Measurements from ENCODE around the gene TMEM200A. TPM values are rescaled to one million over a fixed set of nuclear protein-coding genes. Genes with fewer than 3 reads are reported as not detected.

The TMEM200A gene
- total and polyA plus RNA-seq, 10 donors, result 0.33 to 2.3 (median 1.3) TPM

- H3K27ac ChIP-seq, result no peak overlapping the region
- peaks cover 0 to 48% (median 28%) of the 10 kb centered on the region in 7 donors for H3K27me3 ChIP-seq (replicated peaks in 1 of 7)
- DNase-seq, result no peak
- WGBS, 5 donors, result 86 to 97% (median 89%) methylated on average over 1 of the region's 1 CpG
- no peaks in the 10 kb centered on the region for H3K36me3 ChIP-seq
- H3K4me1 ChIP-seq, result peaks cover 9 to 21% (median 20%) of the 10 kb centered on the region in 6 donors
- TF ChIP-seq POLR2AphosphoS5 (IDR thresholded peaks at IDR 0.05), result no peak
- TF ChIP-seq CTCF (IDR thresholded peaks at IDR 0.05 in 8 of 11, conservative IDR thresholded peaks at IDR 0.05 in 3 of 11), result no peak
- no peak for TF ChIP-seq POLR2A (IDR thresholded peaks at IDR 0.05)
- no peak overlapping the region for H3K4me3 ChIP-seq
- H3K9me3 ChIP-seq, result no peaks in the 10 kb centered on the region
- intact Hi-C loops (cut with DNase I; ENCODE audit: low total_unique reads), result loop anchor here (5.0 kb wide), 1 partner anchor 92 kb away; no protein-coding TSS in a partner anchor
These were observed 4.0 kb downstream of the TMEM200A start for GRCh38 chr6:130369831-130370230.

DNA sequence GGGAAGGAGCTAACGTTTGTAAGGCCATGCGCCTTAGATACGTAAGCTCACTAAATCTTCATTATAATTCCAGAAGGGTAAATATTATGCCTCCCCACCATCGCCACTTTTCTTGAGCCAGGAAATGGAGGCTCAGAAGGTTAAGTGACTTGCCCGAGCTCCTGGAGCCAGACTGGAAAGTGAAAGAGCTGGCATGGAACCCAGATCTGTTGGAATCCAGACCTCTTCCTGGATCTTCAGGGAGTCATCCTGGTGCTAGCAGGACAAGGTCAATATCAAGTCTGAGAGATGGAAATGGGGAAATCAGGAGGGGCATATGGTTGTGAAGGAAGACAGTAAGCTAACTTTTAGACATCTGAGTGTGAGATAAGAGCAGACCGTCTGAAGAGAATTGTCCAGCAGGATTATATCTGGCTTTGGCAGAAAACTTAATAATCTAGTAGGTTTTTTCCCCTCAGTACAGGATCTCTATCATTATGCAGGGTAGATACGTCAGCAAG lies 6.2 kb downstream of the TMEM200A start:
- H3K27me3 ChIP-seq (replicated peaks in 1 of 7), result peaks cover 0 to 27% (median 7%) of the 10 kb centered on the region in 7 donors
- H3K4me3 ChIP-seq, result no peak overlapping the region
- no peaks in the 10 kb centered on the region for H3K36me3 ChIP-seq
- no peak overlapping the region for H3K27ac ChIP-seq
- H3K9me3 ChIP-seq, result no peaks in the 10 kb centered on the region
- DNase-seq, result no peak
- 54 to 76% (median 64%) methylated on average over 7 of the region's 7 CpGs for WGBS, 5 donors
- intact Hi-C loops (cut with DNase I; ENCODE audit: low total_unique reads), result no loop called here
- peaks cover 0 to under 1% (median 0%) of the 10 kb centered on the region in 6 donors for H3K4me1 ChIP-seq
- TF ChIP-seq CTCF (IDR thresholded peaks at IDR 0.05 in 8 of 11, conservative IDR thresholded peaks at IDR 0.05 in 3 of 11) (no peak), POLR2A (IDR thresholded peaks at IDR 0.05) (no peak), POLR2AphosphoS5 (IDR thresholded peaks at IDR 0.05) (no peak)

- no peaks in the 10 kb centered on the region for H3K9me3 ChIP-seq
- H3K36me3 ChIP-seq, result no peaks in the 10 kb centered on the region
- H3K27ac ChIP-seq, result no peak overlapping the region
- peaks cover 0 to 19% (median 7%) of the 10 kb centered on the region in 7 donors for H3K27me3 ChIP-seq (replicated peaks in 1 of 7)
- no peak overlapping the region for H3K4me3 ChIP-seq
- intact Hi-C loops (cut with DNase I; ENCODE audit: low total_unique reads), result no loop called here
- TF ChIP-seq POLR2AphosphoS5 (IDR thresholded peaks at IDR 0.05), result no peak
- no peak for TF ChIP-seq CTCF (IDR thresholded peaks at IDR 0.05 in 8 of 11, conservative IDR thresholded peaks at IDR 0.05 in 3 of 11)
- DNase-seq, result no peak
- no peaks in the 10 kb centered on the region for H3K4me1 ChIP-seq
- WGBS, 5 donors, result 94 to 98% (median 96%) methylated on average over 1 of the region's 1 CpG
These were observed 7.0 kb downstream of the TMEM200A start for GRCh38 chr6:130372786-130373185.

- Histone ChIP-seq H3K4me1 (no peaks in the 10 kb centered on the region), H3K27me3 (replicated peaks in 1 of 7) (peaks cover 0 to 7% (median 0%) of the 10 kb centered on the region in 7 donors), H3K36me3 (no peaks in the 10 kb centered on the region), H3K4me3 (no peak overlapping the region), H3K27ac (no peak overlapping the region), H3K9me3 (no peaks in the 10 kb centered on the region)
- intact Hi-C loops (cut with DNase I; ENCODE audit: low total_unique reads), result no loop called here
- no peak for DNase-seq
- TF ChIP-seq POLR2AphosphoS5 (IDR thresholded peaks at IDR 0.05) (no peak), CTCF (IDR thresholded peaks at IDR 0.05 in 8 of 11, conservative IDR thresholded peaks at IDR 0.05 in 3 of 11) (no peak), POLR2A (IDR thresholded peaks at IDR 0.05) (no peak)
- 51 to 79% (median 59%) methylated on average over 2 of the region's 2 CpGs for WGBS, 5 donors
These were observed 8.2 kb downstream of the TMEM200A start for GRCh38 chr6:130373992-130374391.

Data from spleen (tissue), 11 donors.